ENCODE results near the gene SAMD11.

Gene SAMD11

GRCh38 chr1:933603-933940 is 9.8 kb downstream of the SAMD11 start:
- no peak for DNase-seq

DNA sequence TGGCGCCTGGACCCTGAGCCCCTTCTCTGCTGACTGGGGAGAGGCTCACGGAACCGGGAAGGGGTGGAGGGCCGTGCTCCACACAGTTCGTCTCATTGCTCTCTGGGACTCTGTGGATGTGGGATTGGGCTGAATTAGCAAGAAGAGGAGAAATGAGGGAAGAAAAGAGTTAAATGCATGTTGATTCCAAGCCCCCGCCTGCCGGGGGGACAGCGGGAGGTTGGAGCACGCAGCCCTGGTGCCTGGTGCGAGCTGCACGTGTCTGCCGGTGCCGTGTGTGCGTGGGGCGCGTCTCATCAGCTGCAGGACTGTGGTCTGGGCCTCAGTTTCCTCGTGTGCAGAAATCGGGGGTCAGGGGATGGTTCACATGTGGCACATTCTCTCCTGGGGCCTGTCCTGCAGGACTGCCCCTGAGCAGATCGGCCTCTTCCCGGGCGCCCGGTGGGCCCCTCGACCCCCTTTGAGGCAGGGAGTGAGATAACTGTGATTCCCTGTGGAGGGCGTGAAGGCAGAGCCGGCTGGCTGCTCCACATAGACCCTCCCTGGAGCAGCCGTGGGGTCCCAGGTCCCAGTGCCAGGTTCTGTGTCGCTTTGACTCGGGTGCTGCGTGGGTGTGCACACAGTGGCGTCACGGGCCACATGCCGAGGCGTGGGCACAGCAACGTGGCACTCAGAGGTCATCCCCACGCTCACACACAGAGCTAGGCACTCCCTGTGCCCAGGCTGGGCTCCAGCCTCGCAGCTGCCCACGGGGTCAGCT is 11.4 kb downstream of the SAMD11 start:
- DNase-seq: no peak

GRCh38 chr1:935751-936231 is 12.1 kb downstream of the SAMD11 start:
- DNase-seq: peak; percentile 77

DNA sequence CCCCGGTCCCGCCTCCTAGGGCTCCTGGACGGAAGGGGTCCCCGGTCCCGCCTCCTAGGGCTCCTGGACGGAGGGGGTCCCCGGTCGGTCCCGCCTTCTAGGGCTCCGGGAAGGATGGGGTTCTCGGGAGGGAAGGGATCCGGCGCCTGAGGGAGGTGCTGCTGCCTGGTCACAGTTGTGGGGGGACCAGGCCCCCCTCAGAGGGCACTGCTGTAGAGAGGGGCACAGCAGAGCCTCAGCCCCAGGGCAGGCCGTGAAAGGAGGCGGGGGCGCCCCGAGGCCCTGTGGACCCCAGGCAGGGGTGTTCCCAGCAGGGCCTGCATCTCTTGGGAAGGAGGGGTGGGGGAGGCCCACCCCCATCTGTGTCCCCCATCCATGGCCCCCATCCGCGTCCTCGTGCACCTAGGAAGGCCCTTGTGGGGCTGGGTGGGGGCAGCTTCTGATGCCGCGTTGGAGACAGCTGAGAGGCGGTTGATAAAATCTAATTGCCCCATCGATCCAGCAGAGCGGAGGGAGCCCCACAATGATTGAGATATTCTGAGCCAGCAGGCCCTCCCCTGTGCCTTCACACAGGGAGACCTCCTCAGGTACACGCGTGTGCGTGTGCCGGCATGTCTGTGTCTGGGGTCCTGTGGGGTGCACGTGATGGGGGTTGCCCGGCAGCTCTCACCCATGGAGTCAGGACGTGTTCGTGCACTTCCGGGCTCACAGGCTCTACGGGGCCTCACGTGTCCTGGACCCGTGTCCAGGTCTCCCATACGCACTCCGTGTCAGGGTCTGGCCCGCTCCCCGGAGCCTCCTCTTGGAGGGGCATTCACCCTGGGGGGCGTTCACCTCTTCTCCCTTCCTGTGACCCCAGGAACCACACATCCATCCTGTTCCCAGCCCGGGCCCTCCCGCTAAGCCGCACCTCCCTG is 12.9 kb downstream of the SAMD11 start:
- DNase-seq: no peak

DNA sequence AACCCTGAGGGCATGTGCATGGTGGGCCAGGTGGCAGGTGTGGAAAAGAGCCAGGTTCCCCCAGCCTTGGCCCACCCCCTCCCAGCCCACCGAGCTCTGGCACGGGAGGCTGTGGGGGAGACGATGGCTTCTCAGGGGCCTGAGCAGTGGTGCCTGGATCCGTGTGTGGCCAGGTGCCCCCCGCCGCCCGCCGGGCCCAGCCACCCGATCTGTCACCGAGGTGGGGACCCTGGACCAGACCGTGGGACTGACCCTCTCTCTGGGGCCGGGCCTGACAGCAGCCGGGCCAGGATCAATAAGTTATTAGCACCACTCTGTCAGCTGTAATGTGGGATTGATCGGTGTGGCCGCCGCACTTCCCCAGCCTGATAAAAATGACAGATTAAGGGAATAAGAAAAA is 13.8 kb downstream of the SAMD11 start:
- no peak for DNase-seq

- no peak for DNase-seq
Measured at GRCh38 chr1:938088-938683, 14.5 kb downstream of the SAMD11 start.

DNA sequence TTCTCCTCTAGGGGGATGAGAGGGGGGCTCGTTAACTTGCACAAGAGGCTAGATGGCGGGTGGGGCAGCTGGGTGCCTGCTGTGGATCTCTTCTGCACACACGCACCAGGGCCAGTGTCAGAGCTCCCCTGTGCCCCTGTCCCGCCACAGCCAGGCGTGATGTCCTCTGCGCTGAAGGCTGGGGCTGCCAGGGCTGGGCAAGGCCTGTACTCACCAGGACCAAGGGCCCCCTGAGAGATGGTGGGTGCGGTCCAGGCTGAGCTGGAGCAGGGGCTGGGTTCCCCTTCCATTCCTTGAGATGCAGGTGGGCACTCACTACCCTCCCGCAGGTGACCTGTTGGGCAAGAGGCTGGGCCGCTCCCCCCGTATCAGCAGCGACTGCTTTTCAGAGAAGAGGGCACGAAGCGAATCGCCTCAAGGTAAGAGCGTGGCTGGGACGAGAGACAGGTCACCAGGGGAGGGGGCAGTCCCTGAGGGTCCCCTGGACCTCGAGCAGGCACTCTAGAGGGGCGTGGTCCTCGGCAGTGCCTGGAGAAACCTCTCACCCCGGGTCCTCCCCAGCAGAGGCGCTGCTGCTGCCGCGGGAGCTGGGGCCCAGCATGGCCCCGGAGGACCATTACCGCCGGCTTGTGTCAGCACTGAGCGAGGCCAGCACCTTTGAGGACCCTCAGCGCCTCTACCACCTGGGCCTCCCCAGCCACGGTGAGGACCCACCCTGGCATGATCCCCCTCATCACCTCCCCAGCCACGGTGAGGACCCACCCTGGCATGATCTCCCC is 15.2 kb downstream of the SAMD11 start:
- DNase-seq: no peak

DNA sequence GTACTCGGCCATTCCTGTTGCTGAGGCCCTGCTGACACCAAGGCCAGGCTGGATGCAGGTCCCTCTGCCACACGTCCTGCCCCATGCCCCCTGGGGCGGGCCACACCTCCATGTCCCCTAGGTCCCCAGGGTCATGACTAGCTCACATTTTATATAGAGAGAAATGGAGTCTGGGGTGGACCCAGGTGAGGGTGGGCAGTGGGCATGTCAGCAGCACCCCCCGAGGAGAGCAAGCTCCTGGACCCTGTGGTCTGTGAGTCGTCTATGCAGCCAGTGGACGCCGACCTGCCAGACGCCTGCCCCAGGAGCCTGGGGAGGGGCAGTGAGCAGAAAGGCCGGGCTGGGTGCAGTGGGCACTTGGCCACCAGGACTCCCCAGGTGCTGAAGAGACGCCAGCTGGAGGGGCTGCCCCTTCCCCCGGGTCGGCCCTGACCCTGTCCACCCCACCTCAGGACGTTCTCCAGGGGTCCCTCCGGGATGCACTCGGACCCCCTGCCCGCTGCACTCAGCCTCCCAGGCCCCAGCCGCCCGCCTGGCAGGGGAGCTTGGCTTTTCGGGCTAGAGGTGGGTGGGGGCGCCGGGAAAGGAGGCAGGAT is 15.9 kb downstream of the SAMD11 start:
- no peak for DNase-seq

DNA sequence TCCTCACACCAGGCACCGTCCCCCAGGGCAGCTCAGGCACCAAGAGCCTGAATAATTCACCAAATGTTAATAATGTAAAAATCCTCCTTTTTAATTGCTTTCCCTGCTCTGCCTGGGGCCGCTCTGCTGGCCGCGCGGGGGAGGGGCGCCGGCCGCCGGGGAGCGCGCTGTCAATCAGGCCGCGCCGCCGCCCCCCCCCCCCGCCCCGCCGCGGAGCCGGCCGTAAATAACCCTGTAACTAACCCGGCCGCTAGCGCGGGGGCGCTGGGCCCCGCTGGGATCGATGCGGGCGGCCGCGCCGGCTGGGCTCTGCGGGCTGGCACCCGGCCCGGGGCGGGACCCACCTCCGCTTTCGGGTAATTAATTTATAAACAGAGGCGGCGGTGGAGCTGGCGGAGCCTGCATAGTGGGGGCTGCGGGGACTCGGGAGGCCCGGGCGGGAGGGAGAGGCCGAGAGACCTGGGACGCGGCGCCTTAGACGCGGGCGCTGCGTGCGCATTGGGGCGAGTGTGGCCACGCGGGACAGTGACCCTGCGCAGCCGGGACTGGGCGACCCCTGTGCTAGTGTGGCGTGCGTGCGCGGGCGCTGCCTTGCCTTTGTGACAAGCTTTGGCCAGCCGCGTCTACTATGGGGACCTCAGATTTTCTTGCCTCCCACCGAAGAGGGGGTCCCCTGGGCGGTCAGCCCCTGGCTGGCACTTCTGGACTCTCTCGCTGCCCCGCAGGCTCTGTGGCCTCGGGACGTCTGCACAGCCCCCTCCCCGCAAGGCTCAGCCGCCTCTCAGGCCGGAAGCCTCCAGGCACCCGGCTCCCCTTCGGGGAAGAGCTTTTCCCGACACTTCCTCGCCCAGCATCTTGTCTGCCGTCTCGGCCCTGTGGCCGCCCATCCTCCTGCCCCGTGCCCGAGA is 16.6 kb downstream of the SAMD11 start:
- DNase-seq: peak; percentile 86

- DNase-seq: no peak
Measured at GRCh38 chr1:941015-941587, 17.4 kb downstream of the SAMD11 start.

DNA sequence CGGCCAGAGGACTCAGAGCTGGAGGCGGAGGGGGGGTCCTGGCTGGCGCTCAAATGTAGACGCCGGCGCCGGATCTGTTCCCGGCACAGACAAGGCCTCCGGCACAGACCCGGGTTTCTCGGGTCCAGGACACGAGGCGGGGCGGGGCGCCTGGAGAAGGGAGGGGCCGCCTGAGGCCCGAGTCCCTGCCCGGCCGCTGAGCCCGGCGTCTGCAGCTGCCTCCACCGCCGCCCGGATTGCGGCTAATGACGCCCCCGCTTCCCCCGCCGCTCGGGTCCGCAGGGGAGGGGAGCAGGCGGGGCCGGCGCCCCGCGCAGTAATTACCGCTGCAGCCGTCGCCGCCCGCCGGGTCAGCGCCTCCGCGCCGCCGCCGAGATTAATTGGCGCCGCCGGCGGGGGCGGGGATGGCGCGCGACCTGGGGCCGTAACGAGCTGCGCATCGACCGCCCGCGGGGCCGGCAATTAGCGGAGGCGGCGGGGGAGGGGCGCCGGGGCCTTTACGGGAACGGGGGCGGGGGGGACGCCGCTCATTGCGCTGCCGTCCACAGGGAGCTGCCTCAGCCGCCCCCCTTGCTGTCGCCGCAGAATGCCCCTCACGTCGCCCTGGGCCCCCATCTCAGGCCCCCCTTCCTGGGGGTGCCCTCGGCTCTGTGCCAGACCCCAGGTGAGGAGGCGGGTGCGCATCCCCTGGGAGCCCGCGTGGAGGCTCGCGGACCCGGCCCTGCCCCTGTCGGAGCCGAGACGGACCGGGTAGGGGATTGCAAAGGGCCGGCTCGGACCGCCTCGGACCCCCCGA is 18.1 kb downstream of the SAMD11 start:
- peak; percentile 61 for DNase-seq

GRCh38 chr1:942411-942821 is 18.7 kb downstream of the SAMD11 start:
- no peak for DNase-seq

- DNase-seq: no peak
Measured at GRCh38 chr1:942864-943533, 19.3 kb downstream of the SAMD11 start.

DNA sequence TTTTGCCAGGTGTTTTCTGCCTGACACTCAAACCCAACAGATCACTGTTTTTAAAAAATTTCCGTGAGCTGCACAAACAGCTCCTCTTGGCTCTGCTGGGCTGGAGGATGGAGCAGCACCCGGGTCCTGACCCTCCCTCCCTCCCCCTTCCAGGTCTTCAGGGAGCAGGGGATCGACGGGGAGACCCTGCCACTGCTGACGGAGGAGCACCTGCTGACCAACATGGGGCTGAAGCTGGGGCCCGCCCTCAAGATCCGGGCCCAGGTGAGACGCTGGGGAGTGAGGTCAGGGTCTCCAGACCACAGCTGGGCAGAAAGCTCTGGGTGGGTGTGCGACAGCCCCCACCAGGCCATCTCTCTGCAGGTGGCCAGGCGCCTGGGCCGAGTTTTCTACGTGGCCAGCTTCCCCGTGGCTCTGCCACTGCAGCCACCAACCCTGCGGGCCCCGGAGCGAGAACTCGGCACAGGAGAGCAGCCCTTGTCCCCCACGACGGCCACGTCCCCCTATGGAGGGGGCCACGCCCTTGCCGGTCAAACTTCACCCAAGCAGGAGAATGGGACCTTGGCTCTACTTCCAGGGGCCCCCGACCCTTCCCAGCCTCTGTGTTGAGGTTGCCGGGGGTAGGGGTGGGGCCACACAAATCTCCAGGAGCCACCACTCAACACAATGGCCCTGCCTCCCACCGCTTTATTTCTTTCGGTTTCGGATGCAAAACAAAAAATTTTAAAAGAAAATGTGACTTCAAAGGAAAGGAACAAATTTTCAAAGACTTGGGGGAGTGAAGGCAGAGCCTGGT is 20.0 kb downstream of the SAMD11 start:
- DNase-seq: no peak

DNA sequence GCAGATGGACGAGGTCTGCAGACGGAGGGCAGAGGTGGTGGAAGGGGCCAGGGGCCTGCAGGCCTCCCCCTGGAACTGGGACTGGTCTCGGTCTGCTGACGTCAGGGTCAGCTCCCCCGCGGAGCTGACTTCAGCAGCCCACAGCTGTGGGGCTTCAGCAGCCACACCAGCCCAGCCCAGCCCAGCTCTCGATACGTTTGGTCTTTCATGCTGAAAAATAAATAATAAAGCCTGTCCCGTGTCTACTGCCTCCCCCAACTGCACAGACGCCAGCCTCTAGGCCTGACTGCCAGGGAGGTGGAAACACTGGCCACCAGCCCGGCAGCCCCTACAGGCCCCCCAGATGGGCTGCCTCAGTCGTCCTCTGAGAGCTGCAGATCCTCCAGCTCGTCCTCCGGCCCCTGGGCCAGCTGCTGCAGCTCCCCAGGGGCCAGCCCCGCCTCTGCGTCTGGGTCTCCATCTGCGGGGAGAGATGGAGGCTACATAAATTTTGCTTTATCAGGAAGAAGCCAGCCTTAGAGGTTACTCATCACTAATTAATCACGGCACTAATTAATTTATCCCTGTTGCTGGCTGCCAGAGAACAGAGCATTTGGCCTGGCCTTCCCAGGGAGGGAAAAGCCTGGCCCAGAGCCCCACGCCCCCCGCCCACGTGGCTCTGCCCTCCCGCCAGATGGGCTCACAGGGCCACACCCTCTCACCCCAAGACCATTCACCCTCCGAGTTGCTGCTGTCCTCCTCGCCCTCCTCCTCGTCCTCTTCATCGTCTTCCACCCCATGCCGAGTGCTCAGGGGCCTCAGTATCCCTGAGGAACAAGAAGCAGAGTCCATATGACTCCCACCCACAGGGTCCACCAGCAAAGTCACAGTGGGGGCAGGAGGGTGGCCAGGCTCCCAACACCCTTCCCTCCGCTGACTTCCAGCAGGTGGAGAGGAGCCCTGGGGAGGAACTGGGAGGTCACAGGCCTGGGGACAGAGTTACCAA is 20.9 kb downstream of the SAMD11 start:
- peak; percentile 99 for DNase-seq

DNA sequence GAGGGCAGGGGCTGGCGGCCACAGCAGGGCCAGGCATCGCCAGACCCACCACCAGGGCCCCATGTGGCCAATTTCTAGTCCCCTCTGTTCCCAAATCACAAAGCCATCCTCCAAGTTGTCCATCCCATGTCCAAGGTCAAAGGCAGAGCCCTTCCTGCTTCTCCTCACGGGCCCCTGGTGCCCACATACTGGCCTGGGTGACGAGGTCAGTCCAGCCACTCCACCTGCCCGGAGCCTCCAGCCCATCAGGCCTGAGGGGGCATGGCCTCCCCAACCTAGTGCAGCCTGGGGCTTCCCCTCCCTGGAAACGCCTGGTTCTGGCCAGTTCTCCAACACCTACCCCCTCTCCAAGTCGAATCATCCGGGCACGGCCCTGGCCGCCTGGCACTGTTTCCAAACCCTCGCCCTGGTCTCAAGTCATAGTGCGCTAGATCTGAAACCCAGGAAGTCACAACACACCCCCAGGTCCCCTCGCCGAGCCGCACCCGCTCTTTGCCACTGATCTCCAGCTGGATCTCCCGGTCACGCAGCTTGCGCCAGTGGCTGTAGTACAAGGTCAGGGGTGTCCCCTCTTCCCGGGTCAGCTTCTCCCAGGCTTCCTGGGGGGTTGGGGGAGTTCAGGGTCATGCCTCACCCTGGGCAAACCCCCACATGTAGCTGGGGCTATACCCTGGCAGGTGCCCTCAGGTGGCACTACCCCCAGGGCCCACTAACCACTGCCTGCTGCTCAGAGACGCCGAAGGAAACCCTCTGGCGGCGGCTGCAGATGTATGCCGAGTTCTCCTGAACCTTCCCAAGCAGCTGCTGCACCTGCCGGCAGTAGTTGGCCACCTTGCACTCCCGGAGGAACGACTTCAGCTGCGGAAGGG is 22.2 kb downstream of the SAMD11 start:
- DNase-seq: no peak
